ENCODE data around the gene AP3D1.
"Not testable (repeated sequence)": the region's sequence is repeated elsewhere in the genome, so short reads cannot be mapped to it uniquely, and the experiment has no call there.

Gene AP3D1

GRCh38 chr19:2089001-2089711 lies 62.2 kb downstream of the AP3D1 start:
- no peaks in the 10 kb centered on the region for H3K36me3 ChIP-seq (ENCODE audit: insufficient read depth, low read length)
- H3K9me3 ChIP-seq (ENCODE audit: control insufficient read depth, insufficient read depth, low read length) = no peaks in the 10 kb centered on the region
- H3K9ac ChIP-seq (ENCODE audit: low read depth, low read length) = no peak overlapping the region
- H3K4me1 ChIP-seq (ENCODE audit: insufficient read depth, low read length) = peaks cover 19% of the 10 kb centered on the region

GRCh38 chr19:2087621-2088100 lies 63.7 kb downstream of the AP3D1 start:
- peaks cover 19% of the 10 kb centered on the region for H3K4me1 ChIP-seq (ENCODE audit: insufficient read depth, low read length)
- H3K9ac ChIP-seq (ENCODE audit: low read depth, low read length) = no peak overlapping the region
- no peaks in the 10 kb centered on the region for H3K36me3 ChIP-seq (ENCODE audit: insufficient read depth, low read length)

GRCh38 chr19:2086695-2087620 lies 64.4 kb downstream of the AP3D1 start:
- peaks cover 19% of the 10 kb centered on the region for H3K4me1 ChIP-seq (ENCODE audit: insufficient read depth, low read length)
- not testable (repeated sequence) for H3K9ac ChIP-seq (ENCODE audit: low read depth, low read length); H3K9me3 ChIP-seq (ENCODE audit: control insufficient read depth, insufficient read depth, low read length); H3K36me3 ChIP-seq (ENCODE audit: insufficient read depth, low read length)

More at GRCh38 chr19:2087621-2088100, 63.7 kb downstream of the AP3D1 start:
- H3K9me3 ChIP-seq (ENCODE audit: control insufficient read depth, insufficient read depth, low read length) = no peaks in the 10 kb centered on the region

GRCh38 chr19:2084993-2085720 lies 66.2 kb downstream of the AP3D1 start:
- Histone ChIP-seq H3K9ac (ENCODE audit: low read depth, low read length) (no peak overlapping the region), H3K9me3 (ENCODE audit: control insufficient read depth, insufficient read depth, low read length) (no peaks in the 10 kb centered on the region), H3K36me3 (ENCODE audit: insufficient read depth, low read length) (no peaks in the 10 kb centered on the region; the same call in 1 of the 2 replicates), H3K4me1 (ENCODE audit: insufficient read depth, low read length) (peaks cover 9% of the 10 kb centered on the region)

- no peaks in the 10 kb centered on the region; the same call in 1 of the 2 replicates for H3K4me1 ChIP-seq (ENCODE audit: insufficient read depth, low read length)
- H3K36me3 ChIP-seq (ENCODE audit: insufficient read depth, low read length) = peaks cover under 1% of the 10 kb centered on the region; the same call in 1 of the 2 replicates
- H3K9ac ChIP-seq (ENCODE audit: low read depth, low read length) = no peak overlapping the region
- no peaks in the 10 kb centered on the region for H3K9me3 ChIP-seq (ENCODE audit: control insufficient read depth, insufficient read depth, low read length)
These were observed 68.1 kb downstream of the AP3D1 start for GRCh38 chr19:2083174-2083854.

- Histone ChIP-seq H3K9me3 (ENCODE audit: control insufficient read depth, insufficient read depth, low read length) (no peaks in the 10 kb centered on the region), H3K9ac (ENCODE audit: low read depth, low read length) (no peak overlapping the region), H3K4me1 (ENCODE audit: insufficient read depth, low read length) (no peaks in the 10 kb centered on the region; the same call in 1 of the 2 replicates), H3K36me3 (ENCODE audit: insufficient read depth, low read length) (peaks cover 2% of the 10 kb centered on the region; the same call in 1 of the 2 replicates)
These were observed 69.2 kb downstream of the AP3D1 start for GRCh38 chr19:2081873-2082810.

- H3K4me1 ChIP-seq (ENCODE audit: insufficient read depth, low read length) = no peaks in the 10 kb centered on the region; the same call in 1 of the 2 replicates
- peaks cover 7% of the 10 kb centered on the region; the same call in 1 of the 2 replicates for H3K36me3 ChIP-seq (ENCODE audit: insufficient read depth, low read length)
- H3K9ac ChIP-seq (ENCODE audit: low read depth, low read length) = no peak overlapping the region
- no peaks in the 10 kb centered on the region for H3K9me3 ChIP-seq (ENCODE audit: control insufficient read depth, insufficient read depth, low read length)
These were observed 70.9 kb downstream of the AP3D1 start for GRCh38 chr19:2080336-2080988.

GRCh38 chr19:2079865-2080301 lies 71.5 kb downstream of the AP3D1 start:
- Histone ChIP-seq H3K36me3 (ENCODE audit: insufficient read depth, low read length) (peaks cover 7% of the 10 kb centered on the region; the same call in 1 of the 2 replicates), H3K9me3 (ENCODE audit: control insufficient read depth, insufficient read depth, low read length) (no peaks in the 10 kb centered on the region), H3K4me1 (ENCODE audit: insufficient read depth, low read length) (no peaks in the 10 kb centered on the region), H3K9ac (ENCODE audit: low read depth, low read length) (no peak overlapping the region)

- Histone ChIP-seq H3K36me3 (ENCODE audit: insufficient read depth, low read length) (peaks cover 7% of the 10 kb centered on the region; the same call in 1 of the 2 replicates), H3K9me3 (ENCODE audit: control insufficient read depth, insufficient read depth, low read length) (no peaks in the 10 kb centered on the region), H3K9ac (ENCODE audit: low read depth, low read length) (no peak overlapping the region), H3K4me1 (ENCODE audit: insufficient read depth, low read length) (no peaks in the 10 kb centered on the region)
These were observed 72.1 kb downstream of the AP3D1 start for GRCh38 chr19:2079076-2079864.

- Histone ChIP-seq H3K9ac (ENCODE audit: low read depth, low read length) (no peak overlapping the region), H3K9me3 (ENCODE audit: control insufficient read depth, insufficient read depth, low read length) (no peaks in the 10 kb centered on the region), H3K36me3 (ENCODE audit: insufficient read depth, low read length) (peaks cover 7% of the 10 kb centered on the region; the same call in 1 of the 2 replicates), H3K4me1 (ENCODE audit: insufficient read depth, low read length) (no peaks in the 10 kb centered on the region)
These were observed 73.3 kb downstream of the AP3D1 start for GRCh38 chr19:2077833-2078619.

GRCh38 chr19:2077398-2077797 lies 74.0 kb downstream of the AP3D1 start:
- Histone ChIP-seq H3K4me1 (ENCODE audit: insufficient read depth, low read length) (no peaks in the 10 kb centered on the region), H3K36me3 (ENCODE audit: insufficient read depth, low read length) (peaks cover 7% of the 10 kb centered on the region; the same call in 1 of the 2 replicates), H3K9ac (ENCODE audit: low read depth, low read length) (no peak overlapping the region), H3K9me3 (ENCODE audit: control insufficient read depth, insufficient read depth, low read length) (no peaks in the 10 kb centered on the region)

Data from ES-I3 (cell line).